Posterior vena cava (tissue), 2 donors: ENCODE data around the gene RXRG. TPM values are rescaled to one million over a fixed set of nuclear protein-coding genes. Genes with fewer than 3 reads are reported as not detected.

Source experiments
- DNase-seq: peaks from one replicate; pipeline ENCODE4 v3.0.0-alpha.2; 2020; ENCODE audit warnings: low spot score
- intact Hi-C, 2 donors: fragments of 100-400 bp; cut with DNase I; formaldehyde crosslinking; loops; one replicate each; pipeline versions ENCODE4 v1.14.1 to v1.14.2; 2022 to 2023
- total RNA-seq, 2 donors: library from RNA; stranded (reverse); fragmentation: NEBNext Ultra II Directional; extraction: Animal tissue kit (Norgen Biotek cat#: 25700); gene quantifications; one replicate each; pipeline ENCODE4 v1.2.1, GENCODE V29; 2021
- donor health status: DM: yes; HTN: yes; CAD: no.
- donor health status: DM: yes; HTN: yes; CAD: no.

RXRG gene
- total RNA-seq, 2 donors from 2014 or later, result 0.52 to 0.56 TPM

DNA sequence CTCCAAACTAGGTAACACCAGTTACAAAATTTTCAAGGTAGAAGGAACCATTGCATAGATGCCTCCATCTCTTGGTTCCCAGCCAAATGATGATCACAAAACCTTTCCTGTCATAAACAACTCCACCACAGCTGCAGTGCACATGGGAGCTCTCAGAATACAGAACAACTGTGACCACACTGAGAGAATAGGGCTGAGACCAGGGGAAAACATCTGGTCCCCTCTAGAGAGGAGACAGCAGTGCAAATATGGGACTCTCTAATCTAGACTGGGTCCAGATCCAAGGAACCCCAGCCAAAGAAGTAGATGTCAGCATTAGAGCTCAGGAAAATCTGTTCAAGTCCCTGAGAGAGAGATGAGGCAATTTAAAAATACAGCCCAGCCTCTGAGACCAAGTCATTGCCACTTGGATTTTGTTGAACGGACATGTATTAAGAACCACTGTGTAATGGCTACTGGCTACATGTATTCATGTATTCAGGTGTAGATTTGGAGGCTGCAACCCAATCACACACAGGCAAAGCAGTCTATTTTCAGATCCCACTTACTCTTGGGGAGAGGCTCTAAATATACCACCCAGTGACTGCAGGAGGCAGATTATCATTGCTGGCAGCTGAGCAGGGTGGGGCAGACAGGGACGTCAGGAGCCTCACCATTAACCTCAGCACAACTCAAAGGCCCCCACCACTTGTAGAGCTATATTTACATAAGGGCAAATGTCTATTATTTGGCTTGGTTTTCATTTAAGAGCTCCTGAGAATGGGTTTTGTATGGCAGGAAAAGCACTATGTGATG lies 7.6 kb upstream of the RXRG start:
- DNase-seq, result no peak
- intact Hi-C loops, result no loop called here

- no peak for DNase-seq
- intact Hi-C loops, result no loop called here
Observed at GRCh38 chr1:165451691-165452090, 6.8 kb upstream of the RXRG start.

DNA sequence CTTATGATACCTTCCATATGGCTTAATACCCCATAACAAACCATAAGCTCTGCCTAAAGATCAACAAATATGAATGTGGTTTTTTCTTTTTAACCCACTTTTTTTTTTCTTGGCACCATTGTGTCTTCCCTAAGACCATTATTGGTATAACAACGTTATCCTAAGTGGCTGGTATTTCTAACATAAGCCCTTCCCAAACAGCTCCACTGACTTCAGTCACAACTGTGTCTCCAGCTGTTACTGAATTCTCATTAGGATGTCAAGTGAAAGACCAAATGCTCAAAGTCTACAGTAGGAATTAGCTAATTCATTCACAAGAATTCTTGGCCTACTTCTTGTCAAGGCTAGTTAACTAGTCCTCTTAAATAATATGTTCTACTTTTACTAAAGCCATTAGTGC lies 4.2 kb upstream of the RXRG start:
- intact Hi-C loops, result no loop called here
- no peak for DNase-seq

- no peak for DNase-seq
- intact Hi-C loops, result no loop called here
Observed at GRCh38 chr1:165445388-165445787, 462 bp upstream of the RXRG start.

DNA sequence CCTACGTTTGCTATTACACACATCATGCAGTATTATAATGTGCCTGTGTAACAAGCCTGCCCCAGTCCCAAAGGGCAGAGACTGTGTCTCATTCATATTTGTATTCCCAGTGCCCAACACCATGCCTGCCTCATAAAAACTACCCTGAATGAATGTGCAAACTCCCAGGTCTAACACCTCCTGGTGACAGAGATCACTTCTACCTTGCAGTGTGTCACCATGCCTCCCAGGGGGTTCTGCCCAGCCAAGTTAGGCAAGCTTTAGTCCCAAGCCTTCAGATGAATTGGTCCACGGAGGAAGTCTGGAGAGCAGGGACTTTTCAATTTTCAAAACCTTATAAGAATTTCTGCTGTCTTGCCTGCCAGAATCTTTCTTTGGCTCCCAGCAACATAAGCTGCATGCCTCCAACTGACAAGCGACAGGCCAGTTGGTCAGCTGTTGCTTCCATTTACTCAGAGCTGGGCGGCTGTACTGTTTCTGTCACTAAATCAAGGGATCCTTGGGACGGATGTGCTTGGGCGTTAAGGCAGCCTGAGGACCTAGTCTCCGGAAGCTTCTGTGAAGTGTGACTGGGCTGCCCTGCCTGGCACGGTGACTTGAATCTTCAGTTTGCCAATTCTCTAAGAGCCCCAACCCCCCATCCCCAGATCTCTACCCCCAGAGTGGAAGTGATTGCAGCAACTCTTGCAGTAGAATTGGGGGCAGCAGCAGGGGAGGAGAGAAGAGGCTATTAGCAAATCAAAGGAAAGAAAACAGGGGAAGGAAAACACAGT lies 1.2 kb downstream of the RXRG start:
- intact Hi-C loops, result no loop called here
- DNase-seq, result no peak

GRCh38 chr1:165442653-165443052 lies 2.3 kb downstream of the RXRG start:
- intact Hi-C loops, result no loop called here
- no peak for DNase-seq

DNA sequence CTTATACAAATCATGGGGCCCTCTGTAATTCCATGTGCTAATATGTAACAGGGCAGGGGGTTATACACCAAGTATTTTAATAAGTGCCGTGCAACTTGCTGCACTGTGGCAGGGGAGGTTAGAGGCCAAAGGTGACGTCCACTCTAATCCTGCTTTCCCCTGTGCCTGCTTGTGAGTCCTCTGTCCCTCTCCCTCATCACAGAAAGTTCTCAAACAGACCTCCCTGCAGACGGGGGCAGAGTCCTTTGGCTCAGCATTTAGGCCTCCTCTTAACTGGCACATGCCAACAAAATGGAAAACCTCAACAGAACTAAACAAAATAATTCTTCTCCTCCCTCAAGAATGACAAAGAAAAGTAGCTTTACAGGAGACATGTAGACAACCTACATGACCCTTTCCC lies 2.9 kb downstream of the RXRG start:
- intact Hi-C loops, result no loop called here

GRCh38 chr1:165441166-165441880 lies 3.6 kb downstream of the RXRG start:
- intact Hi-C loops, result no loop called here
- DNase-seq, result no peak

More for the DNA sequence above, 2.9 kb downstream of the RXRG start:
- DNase-seq, result no peak

DNA sequence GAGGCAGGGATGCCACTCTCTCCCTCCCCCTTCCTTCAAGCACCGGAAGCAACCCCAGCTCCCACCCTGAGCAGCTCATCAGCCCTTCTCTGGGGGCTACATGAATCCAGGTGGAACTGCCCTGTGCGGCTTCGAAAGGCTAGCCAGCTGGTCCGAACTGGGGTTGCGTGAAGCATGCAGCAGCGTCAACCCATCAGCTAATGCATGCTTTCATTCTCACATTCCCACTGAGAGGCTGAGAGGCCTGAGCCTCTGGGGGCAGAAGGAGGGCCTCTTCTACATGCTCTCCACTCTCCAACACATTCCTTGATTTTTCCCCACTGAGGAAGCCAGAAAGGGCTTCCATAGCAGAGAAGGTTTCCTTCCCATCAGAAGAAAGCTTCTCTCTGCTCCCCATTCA lies 5.6 kb downstream of the RXRG start:
- no peak for DNase-seq
- intact Hi-C loops, result no loop called here

GRCh38 chr1:165436994-165437393 lies 7.9 kb downstream of the RXRG start:
- intact Hi-C loops, result no loop called here
- DNase-seq, result no peak

- no peak for DNase-seq
- intact Hi-C loops, result no loop called here
Observed at GRCh38 chr1:165435801-165436200, 9.1 kb downstream of the RXRG start.

DNA sequence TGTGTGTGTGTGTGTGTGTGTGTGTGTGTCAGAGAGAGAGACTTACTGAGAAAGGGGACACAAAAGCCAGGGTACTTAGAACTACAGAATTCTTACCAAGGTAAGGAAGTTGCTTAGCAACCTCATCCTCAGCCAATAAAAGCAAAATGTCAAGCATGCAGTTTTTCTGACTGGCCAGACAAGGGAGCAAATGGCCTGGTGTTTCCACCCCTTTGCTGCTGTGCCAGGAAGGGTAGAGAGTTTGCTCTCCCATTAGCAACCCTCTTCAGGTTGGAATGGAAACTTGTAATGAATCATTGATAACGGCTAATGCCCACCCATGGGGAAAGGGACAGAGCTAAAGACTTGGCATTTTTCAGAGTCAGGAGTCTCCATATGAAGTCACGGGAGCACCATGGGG lies 10.6 kb downstream of the RXRG start:
- intact Hi-C loops, result no loop called here
- no peak for DNase-seq

GRCh38 chr1:165431079-165431478 lies 13.8 kb downstream of the RXRG start:
- no peak for DNase-seq
- intact Hi-C loops, result no loop called here

DNA sequence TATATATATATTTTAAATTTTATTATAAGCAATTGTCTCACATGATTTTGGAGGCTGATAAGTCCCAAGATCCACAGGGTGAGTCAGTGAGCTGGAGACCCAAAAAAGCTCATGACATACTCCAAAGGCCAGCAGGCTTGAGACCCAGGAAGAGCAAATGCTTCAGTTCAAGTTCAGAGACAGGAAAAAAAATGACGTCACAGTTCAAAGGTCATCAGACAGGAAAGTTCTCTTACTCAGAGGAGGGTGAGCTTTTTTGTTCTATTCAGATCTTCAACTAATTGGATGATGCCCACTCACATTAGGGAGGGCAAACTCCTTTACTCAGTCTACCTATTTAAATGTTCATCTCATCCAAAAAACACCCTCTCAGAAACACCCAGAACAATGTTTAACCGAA lies 18.2 kb downstream of the RXRG start:
- DNase-seq, result no peak
- intact Hi-C loops, result no loop called here

DNA sequence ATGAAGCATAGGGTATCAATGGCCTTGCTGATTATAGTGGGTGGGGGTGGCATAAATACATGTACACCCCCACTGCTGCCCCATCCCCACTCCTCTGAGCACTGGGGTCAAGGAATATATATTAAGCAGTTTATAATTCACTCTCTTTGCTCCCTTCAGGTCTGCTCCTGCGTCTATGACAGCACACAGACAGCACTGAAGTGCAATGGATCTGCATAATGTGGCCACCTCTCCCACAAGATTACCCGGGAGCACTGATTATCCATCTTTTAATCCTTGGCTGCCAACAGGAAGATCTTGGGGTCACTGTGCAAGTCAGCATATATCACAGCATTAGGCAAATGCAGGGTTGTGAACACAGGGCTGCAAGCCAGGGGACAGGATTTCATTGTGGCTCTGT lies 19.3 kb downstream of the RXRG start:
- intact Hi-C loops, result no loop called here
- DNase-seq, result no peak

DNA sequence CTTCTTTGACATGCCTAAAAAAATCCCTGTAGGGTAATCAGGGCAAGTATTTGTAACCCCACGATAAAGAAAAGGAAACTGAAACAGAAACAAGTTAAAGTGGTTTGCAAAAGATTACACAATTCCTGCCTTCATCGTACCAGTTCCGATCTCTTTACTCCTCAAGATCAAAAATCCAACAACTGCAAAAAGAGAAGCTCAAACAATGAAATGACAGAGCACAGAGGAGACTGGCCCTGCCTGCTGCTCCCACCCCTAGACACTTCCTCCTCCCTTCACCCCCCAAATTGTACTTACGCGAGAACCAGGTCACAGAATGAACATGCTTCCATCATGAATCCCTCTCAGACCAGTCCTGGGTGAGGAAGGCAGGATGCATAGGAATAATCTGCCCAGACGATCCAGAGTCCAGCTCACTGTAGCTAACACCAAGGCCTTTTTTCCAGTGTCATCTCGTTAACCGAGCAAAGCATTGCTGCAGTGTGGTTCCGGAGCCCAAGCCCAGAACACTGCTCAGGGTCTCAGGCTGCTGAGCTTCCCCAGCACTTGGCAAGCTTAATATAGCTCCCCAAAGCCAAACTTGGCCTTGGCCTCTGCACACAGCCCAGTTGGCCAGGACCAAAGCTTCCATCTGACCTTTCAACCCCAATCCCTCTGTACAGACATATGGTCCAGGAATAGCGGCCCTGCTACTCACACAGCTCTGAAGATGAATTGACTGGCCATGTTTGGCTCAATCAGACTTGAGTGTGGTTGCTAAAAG lies 20.3 kb downstream of the RXRG start:
- intact Hi-C loops, result no loop called here
- no peak for DNase-seq

GRCh38 chr1:165423136-165423535 lies 21.8 kb downstream of the RXRG start:
- no peak for DNase-seq
- intact Hi-C loops, result no loop called here

DNA sequence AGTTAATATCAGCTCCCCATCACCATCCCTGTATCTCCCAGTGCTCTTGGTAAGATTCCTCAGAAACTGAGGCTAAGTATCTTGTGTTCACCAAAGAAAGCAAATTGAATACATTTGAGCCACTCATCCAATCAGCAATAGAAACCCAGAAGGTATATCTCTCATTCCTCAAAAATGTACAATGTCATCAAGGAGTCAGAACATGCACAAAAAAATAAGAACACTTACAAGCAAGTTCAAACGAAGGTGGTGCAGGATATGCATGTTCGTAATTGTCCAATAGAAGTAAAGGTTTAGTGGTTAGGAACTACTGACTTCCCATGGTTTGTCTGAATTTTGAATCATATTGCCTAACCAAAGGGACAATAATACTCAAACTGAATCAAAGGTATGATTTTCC lies 24.3 kb downstream of the RXRG start:
- DNase-seq, result no peak
- intact Hi-C loops, result no loop called here

DNA sequence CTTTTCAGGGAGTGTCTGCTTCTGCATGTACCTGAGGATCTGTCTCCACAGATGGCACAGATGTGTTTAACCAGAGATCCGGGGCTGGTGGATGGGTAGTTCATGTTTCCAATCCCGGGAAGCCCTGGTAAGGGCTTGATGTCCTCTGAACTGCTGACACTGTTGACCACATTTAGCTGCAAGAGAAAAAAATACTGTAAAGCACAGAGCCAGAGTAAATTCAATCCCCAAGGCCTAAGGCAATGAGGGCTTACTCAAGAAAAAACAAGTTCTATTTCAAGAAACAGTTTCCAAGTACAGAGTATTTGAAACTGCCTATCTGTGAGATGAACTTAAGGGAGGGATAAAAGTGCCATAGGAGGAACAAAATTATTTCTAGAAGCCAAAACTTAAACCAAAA lies 25.1 kb downstream of the RXRG start:
- no peak for DNase-seq
- intact Hi-C loops, result no loop called here

DNA sequence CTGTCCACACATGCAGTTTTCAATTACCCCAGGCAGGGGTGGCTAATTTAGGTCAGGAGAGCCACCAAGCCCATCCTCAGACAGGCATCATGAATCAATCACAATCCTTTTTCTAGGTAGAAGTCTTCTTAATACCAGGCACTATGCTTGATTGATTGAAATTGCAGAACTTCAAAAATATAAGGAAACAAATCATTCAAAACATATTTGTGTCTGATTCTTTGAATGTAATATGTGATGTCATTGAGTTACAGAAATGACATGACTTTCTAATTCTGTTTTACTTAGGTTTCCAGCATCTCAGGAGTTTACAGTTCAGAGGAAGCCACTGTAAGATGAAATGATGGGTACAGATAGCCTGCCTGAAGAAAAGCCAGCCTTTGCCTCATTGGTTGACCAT lies 26.7 kb downstream of the RXRG start:
- no peak for DNase-seq
- intact Hi-C loops, result no loop called here
